Measurements from ENCODE around the gene MYH11. TPM values are rescaled to one million over a fixed set of nuclear protein-coding genes. Genes with fewer than 3 reads are reported as not detected.

MYH11 gene
- total and polyA plus RNA-seq, 2 of the 13 experiments (the other 11 are each of a cell fraction or from before 2014, with no cell fraction given) = not detected

DNA sequence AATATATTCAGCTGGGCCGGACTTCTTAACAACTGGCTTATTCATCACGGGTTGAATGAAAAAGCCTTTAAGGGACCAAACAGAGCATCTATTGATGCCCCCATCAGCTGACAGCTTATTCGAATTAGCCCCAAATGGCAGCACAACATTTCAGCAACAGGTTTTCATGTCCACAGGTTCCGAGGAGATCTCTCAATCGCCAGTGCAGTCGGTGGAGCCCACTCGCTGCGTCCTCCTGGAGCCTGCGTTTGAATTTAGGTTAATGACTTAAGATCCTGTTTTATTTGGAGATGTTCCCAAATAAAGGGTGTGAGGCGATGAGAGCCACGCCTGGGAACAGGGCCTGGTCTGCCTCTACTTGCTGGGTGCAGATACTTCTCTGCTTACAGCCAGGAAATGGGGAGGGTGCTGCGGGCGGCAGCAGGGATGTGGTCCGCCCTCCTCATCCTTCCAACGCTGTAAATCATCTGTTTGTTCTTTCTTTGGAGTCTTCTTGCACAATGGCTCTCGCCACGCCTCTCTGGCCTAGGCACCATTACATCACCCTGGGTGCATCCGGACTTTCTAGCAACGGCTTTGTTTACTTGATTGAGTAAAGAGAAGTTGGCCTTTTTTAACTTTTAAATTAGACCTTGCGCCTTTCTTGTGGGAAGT is 184.2 kb downstream of the MYH11 start (continued):
- TF ChIP-seq, protein P1, sequence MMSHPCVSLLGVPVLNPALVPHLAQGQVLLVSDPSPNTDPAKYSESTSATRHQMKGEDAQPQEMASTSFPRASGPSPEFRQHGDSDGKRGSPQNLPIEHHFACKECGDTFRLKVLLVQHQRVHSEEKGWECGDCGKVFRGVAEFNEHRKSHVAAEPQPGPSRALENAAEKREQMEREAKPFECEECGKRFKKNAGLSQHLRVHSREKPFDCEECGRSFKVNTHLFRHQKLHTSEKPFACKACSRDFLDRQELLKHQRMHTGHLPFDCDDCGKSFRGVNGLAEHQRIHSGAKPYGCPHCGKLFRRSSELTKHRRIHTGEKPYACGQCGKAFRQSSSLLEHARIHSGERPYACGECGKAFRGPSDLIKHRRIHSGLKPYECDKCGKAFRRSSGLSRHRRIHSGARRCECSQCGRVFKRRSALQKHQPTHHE (CRISPR knock-in tag; IDR thresholded peaks at IDR 0.05; ENCODE audit: borderline replicate concordance) = no peak; the same call in 1 of the 2 replicates
- no peak for TF ChIP-seq RNF2 (conservative IDR thresholded peaks at IDR 0.05; ENCODE audit: low read depth)
- TF ChIP-seq RARG (CRISPR knock-in tag; IDR thresholded peaks at IDR 0.05; ENCODE audit: low read depth) = no peak
- peak; percentile 91 for TF ChIP-seq KDM6A (CRISPR knock-in tag; IDR thresholded peaks at IDR 0.05; ENCODE audit: low read depth)
- no peak for TF ChIP-seq CENPT (CRISPR knock-in tag; IDR thresholded peaks at IDR 0.05; ENCODE audit: low read depth)
- TF ChIP-seq, protein P2, sequence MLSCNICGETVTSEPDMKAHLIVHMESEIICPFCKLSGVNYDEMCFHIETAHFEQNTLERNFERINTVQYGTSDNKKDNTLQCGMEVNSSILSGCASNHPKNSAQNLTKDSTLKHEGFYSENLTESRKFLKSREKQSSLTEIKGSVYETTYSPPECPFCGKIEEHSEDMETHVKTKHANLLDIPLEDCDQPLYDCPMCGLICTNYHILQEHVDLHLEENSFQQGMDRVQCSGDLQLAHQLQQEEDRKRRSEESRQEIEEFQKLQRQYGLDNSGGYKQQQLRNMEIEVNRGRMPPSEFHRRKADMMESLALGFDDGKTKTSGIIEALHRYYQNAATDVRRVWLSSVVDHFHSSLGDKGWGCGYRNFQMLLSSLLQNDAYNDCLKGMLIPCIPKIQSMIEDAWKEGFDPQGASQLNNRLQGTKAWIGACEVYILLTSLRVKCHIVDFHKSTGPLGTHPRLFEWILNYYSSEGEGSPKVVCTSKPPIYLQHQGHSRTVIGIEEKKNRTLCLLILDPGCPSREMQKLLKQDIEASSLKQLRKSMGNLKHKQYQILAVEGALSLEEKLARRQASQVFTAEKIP (CRISPR knock-in tag; IDR thresholded peaks at IDR 0.05; ENCODE audit: borderline replicate concordance) = no peak
- peak; percentile 73; the same call in 1 of the 2 replicates for TF ChIP-seq ATF1 (CRISPR knock-in tag; IDR thresholded peaks at IDR 0.05)
- TF ChIP-seq, protein P3, sequence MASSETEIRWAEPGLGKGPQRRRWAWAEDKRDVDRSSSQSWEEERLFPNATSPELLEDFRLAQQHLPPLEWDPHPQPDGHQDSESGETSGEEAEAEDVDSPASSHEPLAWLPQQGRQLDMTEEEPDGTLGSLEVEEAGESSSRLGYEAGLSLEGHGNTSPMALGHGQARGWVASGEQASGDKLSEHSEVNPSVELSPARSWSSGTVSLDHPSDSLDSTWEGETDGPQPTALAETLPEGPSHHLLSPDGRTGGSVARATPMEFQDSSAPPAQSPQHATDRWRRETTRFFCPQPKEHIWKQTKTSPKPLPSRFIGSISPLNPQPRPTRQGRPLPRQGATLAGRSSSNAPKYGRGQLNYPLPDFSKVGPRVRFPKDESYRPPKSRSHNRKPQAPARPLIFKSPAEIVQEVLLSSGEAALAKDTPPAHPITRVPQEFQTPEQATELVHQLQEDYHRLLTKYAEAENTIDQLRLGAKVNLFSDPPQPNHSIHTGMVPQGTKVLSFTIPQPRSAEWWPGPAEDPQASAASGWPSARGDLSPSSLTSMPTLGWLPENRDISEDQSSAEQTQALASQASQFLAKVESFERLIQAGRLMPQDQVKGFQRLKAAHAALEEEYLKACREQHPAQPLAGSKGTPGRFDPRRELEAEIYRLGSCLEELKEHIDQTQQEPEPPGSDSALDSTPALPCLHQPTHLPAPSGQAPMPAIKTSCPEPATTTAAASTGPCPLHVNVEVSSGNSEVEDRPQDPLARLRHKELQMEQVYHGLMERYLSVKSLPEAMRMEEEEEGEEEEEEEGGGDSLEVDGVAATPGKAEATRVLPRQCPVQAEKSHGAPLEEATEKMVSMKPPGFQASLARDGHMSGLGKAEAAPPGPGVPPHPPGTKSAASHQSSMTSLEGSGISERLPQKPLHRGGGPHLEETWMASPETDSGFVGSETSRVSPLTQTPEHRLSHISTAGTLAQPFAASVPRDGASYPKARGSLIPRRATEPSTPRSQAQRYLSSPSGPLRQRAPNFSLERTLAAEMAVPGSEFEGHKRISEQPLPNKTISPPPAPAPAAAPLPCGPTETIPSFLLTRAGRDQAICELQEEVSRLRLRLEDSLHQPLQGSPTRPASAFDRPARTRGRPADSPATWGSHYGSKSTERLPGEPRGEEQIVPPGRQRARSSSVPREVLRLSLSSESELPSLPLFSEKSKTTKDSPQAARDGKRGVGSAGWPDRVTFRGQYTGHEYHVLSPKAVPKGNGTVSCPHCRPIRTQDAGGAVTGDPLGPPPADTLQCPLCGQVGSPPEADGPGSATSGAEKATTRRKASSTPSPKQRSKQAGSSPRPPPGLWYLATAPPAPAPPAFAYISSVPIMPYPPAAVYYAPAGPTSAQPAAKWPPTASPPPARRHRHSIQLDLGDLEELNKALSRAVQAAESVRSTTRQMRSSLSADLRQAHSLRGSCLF (CRISPR knock-in tag; IDR thresholded peaks at IDR 0.05; ENCODE audit: borderline replicate concordance) = no peak
- peak; percentile 67 to 83; a peak in 2 of 4 replicates for TF ChIP-seq NR2F1 (CRISPR knock-in tag; IDR thresholded peaks at IDR 0.05)
- no peak for TF ChIP-seq ZBTB40 (IDR thresholded peaks at IDR 0.05)
- peak; percentile 95 for TF ChIP-seq ZBTB40 (CRISPR knock-in tag; IDR thresholded peaks at IDR 0.05)
- TF ChIP-seq HOXA5 (CRISPR knock-in tag; IDR thresholded peaks at IDR 0.05) = peak; percentile 99

All from HepG2 (cell line).